ENCODE results near the gene SENP3. TPM values are rescaled to one million over a fixed set of nuclear protein-coding genes. Genes with fewer than 3 reads are reported as not detected.

SENP3 gene
- total RNA-seq, 3 donors from 2014 or later (not counting 1 experiment from before 2014, with no cell fraction given) = 36.9 to 42.3 (median 39.1) TPM

- Mint-ChIP-seq H3K36me3 (no peaks in the 10 kb centered on the region), H3K9me3 (no peaks in the 10 kb centered on the region), H3K4me1 (peaks cover 31 to 52% of the 10 kb centered on the region in 2 donors), H3K4me3 (no peak within 1 kb of the TSS), H3K27me3 (ENCODE audit: low read depth in 2 of 2) (no peaks in the 10 kb centered on the region), H3K27ac (peak within 1 kb of the TSS in 1 of 2 donors; percentile 75)
- no peak for ATAC-seq
- H3K27ac ChIP-seq (ENCODE audit: low read length) = peak within 1 kb of the TSS; percentile 67
- H3K36me3 ChIP-seq (ENCODE audit: control insufficient read depth, insufficient read depth, low read length) = peaks cover 3% of the 10 kb centered on the region
- DNase-seq = no peak
- 33% methylated on average over 16 of the region's 16 CpGs for WGBS (ENCODE audit: insufficient coverage)
- H3K4me1 ChIP-seq (ENCODE audit: control insufficient read depth, insufficient read depth, low read length) = peaks cover 60% of the 10 kb centered on the region
- no peaks in the 10 kb centered on the region for H3K9me3 ChIP-seq (ENCODE audit: control insufficient read depth, insufficient read depth, low read length)
- intact Hi-C loops (cut with micrococcal nuclease) = loop anchor here (1.0 kb wide), 1 partner anchor 15 kb away; no protein-coding TSS in a partner anchor
- H3K4me3 ChIP-seq (ENCODE audit: low read length) = peak within 1 kb of the TSS; percentile 33
- TF ChIP-seq, protein P1, sequence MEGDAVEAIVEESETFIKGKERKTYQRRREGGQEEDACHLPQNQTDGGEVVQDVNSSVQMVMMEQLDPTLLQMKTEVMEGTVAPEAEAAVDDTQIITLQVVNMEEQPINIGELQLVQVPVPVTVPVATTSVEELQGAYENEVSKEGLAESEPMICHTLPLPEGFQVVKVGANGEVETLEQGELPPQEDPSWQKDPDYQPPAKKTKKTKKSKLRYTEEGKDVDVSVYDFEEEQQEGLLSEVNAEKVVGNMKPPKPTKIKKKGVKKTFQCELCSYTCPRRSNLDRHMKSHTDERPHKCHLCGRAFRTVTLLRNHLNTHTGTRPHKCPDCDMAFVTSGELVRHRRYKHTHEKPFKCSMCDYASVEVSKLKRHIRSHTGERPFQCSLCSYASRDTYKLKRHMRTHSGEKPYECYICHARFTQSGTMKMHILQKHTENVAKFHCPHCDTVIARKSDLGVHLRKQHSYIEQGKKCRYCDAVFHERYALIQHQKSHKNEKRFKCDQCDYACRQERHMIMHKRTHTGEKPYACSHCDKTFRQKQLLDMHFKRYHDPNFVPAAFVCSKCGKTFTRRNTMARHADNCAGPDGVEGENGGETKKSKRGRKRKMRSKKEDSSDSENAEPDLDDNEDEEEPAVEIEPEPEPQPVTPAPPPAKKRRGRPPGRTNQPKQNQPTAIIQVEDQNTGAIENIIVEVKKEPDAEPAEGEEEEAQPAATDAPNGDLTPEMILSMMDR (IDR thresholded peaks at IDR 0.05) = no peak
- no peaks in the 10 kb centered on the region for H3K27me3 ChIP-seq (ENCODE audit: control insufficient read depth, insufficient read depth, low read length)
These were observed 3.0 kb upstream of the SENP3 start, which contains the start of gene TNFSF13 for GRCh38 chr17:7558544-7559319. TSS of gene TNFSF13 (plus strand) at chr17:7558750. CDS start at chr17:7559040, 290 bp downstream.

DNA sequence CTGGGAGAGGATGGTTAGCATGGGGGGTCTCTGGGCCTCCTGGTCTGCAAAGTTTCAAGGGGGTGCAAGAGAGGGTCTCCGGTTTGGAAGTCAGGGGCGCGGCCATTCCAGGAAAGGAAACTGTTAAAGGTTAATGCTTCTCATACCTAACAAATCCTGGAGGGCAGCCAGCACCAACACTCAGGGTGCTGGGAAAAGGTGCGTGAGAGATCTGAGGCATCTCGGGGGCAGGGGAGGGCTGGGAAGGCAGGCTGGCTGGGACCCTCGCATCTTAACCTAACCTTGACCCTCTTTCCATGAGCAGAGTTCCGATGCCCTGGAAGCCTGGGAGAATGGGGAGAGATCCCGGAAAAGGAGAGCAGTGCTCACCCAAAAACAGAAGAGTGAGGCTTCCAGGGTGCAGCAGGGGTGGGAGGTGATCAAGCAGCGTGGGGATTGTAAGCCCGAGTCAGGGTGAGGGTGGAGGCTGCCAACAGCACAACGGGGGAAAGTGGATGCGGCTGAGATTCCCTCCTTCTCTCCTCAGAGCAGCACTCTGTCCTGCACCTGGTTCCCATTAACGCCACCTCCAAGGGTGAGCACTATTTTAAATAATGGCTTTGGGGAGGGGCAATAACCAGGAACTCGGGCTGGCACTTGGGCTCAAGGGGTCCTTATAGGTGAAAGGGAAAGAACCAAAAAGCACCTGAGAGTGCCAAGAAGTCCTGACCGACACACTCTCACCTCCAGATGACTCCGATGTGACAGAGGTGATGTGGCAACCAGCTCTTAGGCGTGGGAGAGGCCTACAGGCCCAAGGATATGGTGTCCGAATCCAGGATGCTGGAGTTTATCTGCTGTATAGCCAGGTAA, 2.2 kb upstream of the SENP3 start:
- Histone ChIP-seq H3K4me1 (ENCODE audit: control insufficient read depth, insufficient read depth, low read length) (peaks cover 56% of the 10 kb centered on the region), H3K27ac (ENCODE audit: low read length) (peak overlapping the region; percentile 38), H3K9me3 (ENCODE audit: control insufficient read depth, insufficient read depth, low read length) (no peaks in the 10 kb centered on the region), H3K27me3 (ENCODE audit: control insufficient read depth, insufficient read depth, low read length) (no peaks in the 10 kb centered on the region), H3K4me3 (ENCODE audit: low read length) (peak overlapping the region; percentile 33), H3K36me3 (ENCODE audit: control insufficient read depth, insufficient read depth, low read length) (peaks cover 7% of the 10 kb centered on the region)
- Mint-ChIP-seq H3K27ac (peak overlapping the region in 1 of 2 donors; percentile 99), H3K27me3 (ENCODE audit: low read depth in 2 of 2) (no peaks in the 10 kb centered on the region), H3K9me3 (no peaks in the 10 kb centered on the region), H3K4me3 (no peak overlapping the region), H3K36me3 (no peaks in the 10 kb centered on the region), H3K4me1 (peaks cover 30 to 46% of the 10 kb centered on the region in 2 donors)
- intact Hi-C loops (cut with micrococcal nuclease) = loop anchor here (2.0 to 5.0 kb wide), 4 partner anchors 37 to 307 kb away; partner anchors contain the start of genes CTDNEP1, ELP5, POLR2A and TMEM102
- no peak for DNase-seq
- WGBS (ENCODE audit: insufficient coverage) = 66% methylated on average over 18 of the region's 18 CpGs
- TF ChIP-seq, protein P1 (IDR thresholded peaks at IDR 0.05) = no peak
- ATAC-seq = no peak

- H3K36me3 ChIP-seq (ENCODE audit: control insufficient read depth, insufficient read depth, low read length) = peaks cover 16% of the 10 kb centered on the region
- Mint-ChIP-seq H3K27ac (peak overlapping the region; percentile 97 to 99), H3K36me3 (no peaks in the 10 kb centered on the region), H3K9me3 (no peaks in the 10 kb centered on the region), H3K4me3 (peak overlapping the region; percentile 98), H3K4me1 (peaks cover 25 to 38% of the 10 kb centered on the region in 2 donors), H3K27me3 (ENCODE audit: low read depth in 2 of 2) (no peaks in the 10 kb centered on the region)
- no peaks in the 10 kb centered on the region for H3K27me3 ChIP-seq (ENCODE audit: control insufficient read depth, insufficient read depth, low read length)
- 44% methylated on average over 18 of the region's 22 CpGs for WGBS (ENCODE audit: insufficient coverage)
- ATAC-seq = peak; percentile 20 to 48 (median 22)
- H3K27ac ChIP-seq (ENCODE audit: low read length) = peak overlapping the region; percentile 93
- no peak overlapping the region for H3K4me3 ChIP-seq (ENCODE audit: low read length)
- no peaks in the 10 kb centered on the region for H3K9me3 ChIP-seq (ENCODE audit: control insufficient read depth, insufficient read depth, low read length)
- intact Hi-C loops (cut with micrococcal nuclease) = loop anchor here (1.0 to 5.0 kb wide), 8 partner anchors 12 to 308 kb away; partner anchors contain the start of genes CTDNEP1, ELP5, POLR2A and TMEM102
- DNase-seq = peak in 1 of 2 donors; percentile 74
- TF ChIP-seq, protein P1 (IDR thresholded peaks at IDR 0.05) = no peak
- peaks cover 54% of the 10 kb centered on the region for H3K4me1 ChIP-seq (ENCODE audit: control insufficient read depth, insufficient read depth, low read length)
These were observed 1.3 kb upstream of the SENP3 start for GRCh38 chr17:7560172-7561027.
